Thymus (tissue), 11 donors: ENCODE data around the gene METTL6. TPM values are rescaled to one million over a fixed set of nuclear protein-coding genes. Genes with fewer than 3 reads are reported as not detected.

Source experiments
- DNase-seq, 9 donors: peaks; one replicate each; pipeline ENCODE4 v3.0.0-alpha.2; 2013; ENCODE audit warnings: low spot score in 9 of 9, low read depth in 6 of 9, missing footprints in 1 of 9
- H3K27ac ChIP-seq, 2 donors: one replicate each; pipeline ENCODE4 v1.5.1; 2013; ENCODE audit warnings: control low read depth in 1 of 2, low read depth in 1 of 2, low read length in 1 of 2, mild to moderate bottlenecking in 1 of 2, moderate library complexity in 1 of 2
- H3K27me3 ChIP-seq, 2 donors: one replicate each; pipeline ENCODE4 v1.5.1; 2013; ENCODE audit warnings: low read length in 1 of 2; ENCODE audit not compliant: control insufficient read depth in 2 of 2, insufficient read depth in 1 of 2
- H3K36me3 ChIP-seq, 2 donors: one replicate each; pipeline ENCODE4 v1.5.1; 2013; ENCODE audit warnings: low read length in 1 of 2, mild to moderate bottlenecking in 1 of 2, moderate library complexity in 1 of 2; ENCODE audit not compliant: control insufficient read depth in 2 of 2, insufficient read depth in 2 of 2
- H3K4me1 ChIP-seq, 2 donors: one replicate each; pipeline ENCODE4 v1.5.1; 2013; ENCODE audit warnings: low read length in 2 of 2; ENCODE audit not compliant: control insufficient read depth in 2 of 2, insufficient read depth in 2 of 2
- H3K4me3 ChIP-seq, 2 donors: one replicate each; pipeline ENCODE4 v1.5.1; 2013; ENCODE audit warnings: low read length in 2 of 2, control low read depth in 1 of 2, mild to moderate bottlenecking in 1 of 2
- H3K9me3 ChIP-seq, 2 donors: one replicate each; pipeline ENCODE4 v1.5.1; 2013; ENCODE audit warnings: low read length in 1 of 2, mild to moderate bottlenecking in 1 of 2; ENCODE audit not compliant: control insufficient read depth in 2 of 2, insufficient read depth in 1 of 2
- WGBS: extraction: QIAGEN DNeasy Blood & Tissue Kit; methylation state at CpG from one replicate; pipeline ENCODE4 v1.1.7; 2013; 5-methylcytosine and 5-hydroxymethylcytosine counted together
- polyA plus RNA-seq: library from polyadenylated mRNA; stranded (reverse); fragments of 200-250 nt; gene quantifications from one replicate; pipeline ENCODE4 v1.2.3, GENCODE V29; 2013
- total RNA-seq: library from RNA; stranded (reverse); fragments of 120-200 nt; gene quantifications from one replicate; pipeline ENCODE4 v1.2.4, GENCODE V29; 2013
- donor health status: healthy.

The METTL6 gene
- total and polyA plus RNA-seq, 2 donors, result 16.7 to 27.0 TPM

- DNase-seq, result no peak
- no peaks in the 10 kb centered on the region for H3K36me3 ChIP-seq
- H3K27me3 ChIP-seq, result no peaks in the 10 kb centered on the region
- no peak overlapping the region for H3K27ac ChIP-seq
- no peaks in the 10 kb centered on the region for H3K9me3 ChIP-seq
- no peaks in the 10 kb centered on the region for H3K4me1 ChIP-seq
- H3K4me3 ChIP-seq, result no peak overlapping the region
- 97% methylated on average over 8 of the region's 8 CpGs for WGBS
These were observed 26.2 kb upstream of the METTL6 start for GRCh38 chr3:15453501-15453900.

DNA sequence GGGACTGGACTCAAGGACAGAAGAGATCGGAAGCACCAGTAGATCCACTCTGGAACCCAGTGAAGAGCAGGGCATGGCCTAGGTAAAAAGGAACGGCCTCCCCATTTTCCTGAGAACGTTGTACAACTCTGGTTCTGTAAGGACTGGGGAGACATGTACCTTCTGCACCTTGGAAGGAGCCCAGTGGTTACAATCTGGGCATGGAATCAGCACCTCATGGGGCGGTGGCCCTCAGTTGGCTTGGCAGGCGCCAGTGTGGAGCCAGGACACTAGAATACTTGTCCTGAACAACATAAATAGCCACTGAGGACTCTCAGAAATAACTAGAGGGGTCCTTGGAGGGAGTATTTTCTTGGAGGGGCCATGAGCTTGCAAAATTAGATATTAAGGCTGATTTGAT lies 25.6 kb upstream of the METTL6 start:
- H3K27me3 ChIP-seq, result no peaks in the 10 kb centered on the region
- H3K27ac ChIP-seq, result no peak overlapping the region
- DNase-seq, result no peak
- H3K9me3 ChIP-seq, result no peaks in the 10 kb centered on the region
- no peak overlapping the region for H3K4me3 ChIP-seq
- no peaks in the 10 kb centered on the region for H3K4me1 ChIP-seq
- WGBS, result 96% methylated on average over 5 of the region's 5 CpGs
- H3K36me3 ChIP-seq, result no peaks in the 10 kb centered on the region

GRCh38 chr3:15452156-15452555 lies 24.8 kb upstream of the METTL6 start:
- Histone ChIP-seq H3K27ac (no peak overlapping the region), H3K9me3 (no peaks in the 10 kb centered on the region), H3K4me1 (no peaks in the 10 kb centered on the region), H3K4me3 (no peak overlapping the region), H3K27me3 (no peaks in the 10 kb centered on the region), H3K36me3 (no peaks in the 10 kb centered on the region)
- 92% methylated on average over 9 of the region's 9 CpGs for WGBS
- DNase-seq, result no peak

DNA sequence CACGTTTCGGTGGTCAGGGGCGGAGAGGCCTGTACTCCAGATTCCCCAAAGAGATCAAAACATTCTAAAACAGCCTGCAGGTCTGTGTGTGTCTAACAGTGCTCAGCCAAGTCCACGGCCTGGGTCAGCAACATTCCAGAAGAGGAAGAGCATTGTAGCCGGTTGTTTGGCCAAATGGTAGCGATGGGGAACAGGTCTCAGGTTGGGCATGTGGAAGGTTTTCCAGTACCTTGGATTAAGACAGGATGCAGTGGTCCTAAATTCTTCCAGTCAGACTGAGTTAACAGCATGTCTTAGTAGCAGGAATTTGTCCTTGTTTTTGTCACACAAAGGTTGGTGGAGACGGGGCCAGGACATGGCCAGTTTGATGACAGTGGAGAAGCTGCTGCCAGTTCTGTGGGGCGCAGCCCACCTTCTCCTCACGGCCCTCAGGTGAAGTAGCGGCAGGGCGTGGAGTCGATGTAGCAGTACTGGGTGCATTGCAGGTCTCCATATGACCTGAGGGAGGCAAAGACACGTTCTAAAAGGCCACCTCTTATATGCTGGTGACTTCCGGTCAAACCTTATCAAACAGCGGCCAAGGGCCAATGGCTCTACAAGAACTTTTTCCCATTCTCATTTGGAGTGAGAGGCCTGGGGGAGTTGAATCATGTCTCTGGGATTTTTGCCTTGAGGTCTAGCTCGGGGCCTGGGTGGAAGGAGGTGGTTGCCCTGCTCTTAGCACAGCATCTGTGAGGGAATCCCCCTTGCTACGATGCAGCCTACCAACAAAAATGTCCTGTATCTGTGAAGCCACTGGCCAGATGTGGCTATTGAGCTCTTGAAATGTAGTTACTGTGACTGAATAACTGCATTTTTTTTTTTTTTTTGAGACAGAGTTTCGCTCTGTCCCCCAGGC lies 24.1 kb upstream of the METTL6 start:
- no peak overlapping the region for H3K27ac ChIP-seq
- no peak for DNase-seq
- H3K9me3 ChIP-seq, result no peaks in the 10 kb centered on the region
- H3K27me3 ChIP-seq, result no peaks in the 10 kb centered on the region
- H3K36me3 ChIP-seq, result no peaks in the 10 kb centered on the region
- no peak overlapping the region for H3K4me3 ChIP-seq
- no peaks in the 10 kb centered on the region for H3K4me1 ChIP-seq
- WGBS, result 96% methylated on average over 18 of the region's 18 CpGs

- Histone ChIP-seq H3K27me3 (no peaks in the 10 kb centered on the region), H3K27ac (no peak overlapping the region), H3K9me3 (no peaks in the 10 kb centered on the region), H3K4me3 (no peak overlapping the region), H3K36me3 (no peaks in the 10 kb centered on the region), H3K4me1 (no peaks in the 10 kb centered on the region)
- DNase-seq, result no peak
- WGBS, result 97% methylated on average over 12 of the region's 12 CpGs
These were observed 23.3 kb upstream of the METTL6 start for GRCh38 chr3:15450438-15451215.

DNA sequence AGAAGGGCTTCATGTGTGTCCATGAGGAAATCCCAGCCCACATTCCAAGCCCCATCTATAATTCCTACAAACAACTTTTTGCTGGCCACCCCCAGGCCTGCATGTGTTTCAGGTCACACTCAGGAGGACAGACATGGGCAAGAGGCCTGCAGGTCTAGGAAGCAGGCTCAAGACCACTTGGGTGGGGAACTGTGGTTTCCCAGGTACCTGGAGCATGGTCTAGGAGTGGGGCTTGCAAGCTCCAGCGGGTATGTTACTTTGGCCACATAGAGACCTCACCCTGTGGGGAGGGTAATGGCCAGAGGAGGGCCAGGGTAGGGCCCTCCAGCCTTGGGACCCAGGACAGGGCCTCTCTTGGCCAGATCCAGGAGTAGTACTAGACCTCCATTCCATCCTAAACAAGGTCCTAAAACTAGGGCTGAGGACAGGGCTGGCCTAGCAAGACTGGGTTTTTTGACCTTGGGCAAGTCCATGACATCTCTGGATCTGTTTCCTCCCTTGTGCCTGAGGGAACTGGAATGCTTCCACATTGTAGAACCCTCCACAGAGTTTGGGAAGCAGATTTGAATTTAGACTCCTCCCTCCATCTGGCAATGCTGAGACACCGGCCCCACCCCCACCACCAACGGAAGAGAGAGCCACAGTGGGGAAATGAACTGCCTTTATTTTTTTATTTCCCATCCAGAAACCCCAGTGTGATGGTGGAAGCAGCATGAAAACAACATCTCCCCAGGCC lies 22.3 kb upstream of the METTL6 start:
- WGBS, result 91% methylated on average over 3 of the region's 3 CpGs
- Histone ChIP-seq H3K4me1 (no peaks in the 10 kb centered on the region), H3K36me3 (no peaks in the 10 kb centered on the region), H3K27ac (no peak overlapping the region), H3K4me3 (no peak overlapping the region), H3K27me3 (no peaks in the 10 kb centered on the region), H3K9me3 (no peaks in the 10 kb centered on the region)
- no peak for DNase-seq

- Histone ChIP-seq H3K4me3 (no peak overlapping the region), H3K4me1 (no peaks in the 10 kb centered on the region), H3K27ac (no peak overlapping the region), H3K36me3 (peaks cover 29 to 37% of the 10 kb centered on the region in 2 donors), H3K27me3 (no peaks in the 10 kb centered on the region), H3K9me3 (no peaks in the 10 kb centered on the region)
- 95% methylated on average over 4 of the region's 4 CpGs for WGBS
- DNase-seq, result no peak
These were observed 16.6 kb upstream of the METTL6 start for GRCh38 chr3:15443826-15444524.

DNA sequence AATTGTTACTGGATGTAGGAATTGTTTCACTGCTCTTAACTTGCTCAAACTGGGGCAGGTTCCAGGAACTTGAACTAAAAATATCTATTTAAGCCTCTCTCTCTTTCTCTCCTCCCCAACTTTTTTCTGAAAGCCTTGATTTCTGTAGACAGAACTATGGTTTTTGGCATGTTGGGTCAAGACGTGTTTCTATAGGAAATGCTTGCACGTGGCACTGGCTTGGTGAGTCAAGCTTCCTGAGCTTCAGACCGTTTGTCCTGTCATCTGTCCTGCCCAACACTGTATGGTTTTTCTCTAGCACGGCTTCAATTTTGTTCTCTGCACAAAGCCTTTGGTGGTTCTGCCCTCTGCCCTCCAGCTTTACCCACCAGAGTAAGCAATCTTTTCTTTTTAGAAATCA lies 13.5 kb upstream of the METTL6 start:
- H3K9me3 ChIP-seq, result no peaks in the 10 kb centered on the region
- no peaks in the 10 kb centered on the region for H3K27me3 ChIP-seq
- H3K36me3 ChIP-seq, result peaks cover 50 to 61% of the 10 kb centered on the region in 2 donors
- no peak for DNase-seq
- no peak overlapping the region for H3K27ac ChIP-seq
- no peaks in the 10 kb centered on the region for H3K4me1 ChIP-seq
- 41% methylated on average over 4 of the region's 4 CpGs for WGBS
- no peak overlapping the region for H3K4me3 ChIP-seq
